HG03354 (cell line): ENCODE data around the gene SHISA4.
"Not testable (repeated sequence)": the region's sequence is repeated elsewhere in the genome, so short reads cannot be mapped to it uniquely, and the experiment has no call there.

Experiments
- ATAC-seq: cut with Tn5 transposase; IDR thresholded peaks from one replicate; pipeline ENCODE4 v1.9.1; 2021; ENCODE audit warnings: mild to moderate bottlenecking; ENCODE audit not compliant: unreplicated experiment, poor library complexity, severe bottlenecking

Gene SHISA4

GRCh38 chr1:201918343-201918742 lies 29.6 kb downstream of the SHISA4 start:
- no peak for ATAC-seq

DNA sequence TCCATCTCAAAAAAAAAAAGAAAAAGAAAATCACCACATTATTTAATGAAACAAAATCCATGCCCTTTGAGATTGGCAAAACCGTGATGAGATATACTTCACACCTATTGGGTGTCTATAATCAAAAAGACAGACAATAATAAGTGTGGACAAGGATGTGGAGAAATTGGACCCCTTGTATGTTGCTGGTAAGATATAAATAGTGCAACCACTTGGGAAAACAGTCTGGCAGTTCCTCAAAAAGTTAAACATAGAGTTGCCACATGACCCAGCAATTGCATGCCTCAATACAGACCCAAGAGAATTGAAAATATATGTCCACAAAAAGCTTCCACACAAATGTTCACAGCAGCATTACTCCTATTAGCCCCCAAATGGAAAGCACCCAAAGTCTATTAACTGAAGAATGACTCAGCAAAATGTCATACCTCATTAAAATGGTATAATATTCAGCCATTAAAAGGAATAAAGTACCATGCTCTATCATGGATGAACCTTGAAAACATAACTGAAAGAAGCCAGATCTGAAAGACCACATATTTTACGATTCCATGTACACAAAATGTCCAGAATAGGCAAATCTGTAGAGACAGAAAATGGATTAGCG lies 33.4 kb downstream of the SHISA4 start:
- no peak for ATAC-seq

- ATAC-seq, result no peak
These were observed 36.5 kb downstream of the SHISA4 start for GRCh38 chr1:201925301-201925567.

GRCh38 chr1:201925981-201926645 lies 37.4 kb downstream of the SHISA4 start:
- ATAC-seq, result no peak

DNA sequence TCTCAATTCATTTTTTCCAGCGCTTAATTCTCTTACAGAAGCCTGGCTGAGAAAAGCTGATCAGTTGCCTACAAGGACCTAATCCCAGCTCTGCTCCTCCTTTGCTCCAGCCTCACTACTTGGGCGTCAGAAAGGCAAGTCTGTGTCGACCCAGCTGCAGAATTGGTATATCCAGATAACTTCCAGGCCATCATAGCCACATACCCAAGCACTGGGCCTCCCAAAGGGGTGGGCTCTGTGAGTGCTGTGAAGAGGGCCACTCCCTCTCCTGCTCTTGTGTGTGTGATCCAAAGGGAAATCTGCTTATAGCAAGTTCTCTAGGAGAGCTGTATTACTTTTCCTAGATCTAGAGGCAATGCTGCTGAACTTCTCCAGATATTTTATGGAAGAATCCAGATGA lies 39.6 kb downstream of the SHISA4 start:
- no peak for ATAC-seq

GRCh38 chr1:201930137-201930536 lies 41.4 kb downstream of the SHISA4 start:
- ATAC-seq, result no peak

DNA sequence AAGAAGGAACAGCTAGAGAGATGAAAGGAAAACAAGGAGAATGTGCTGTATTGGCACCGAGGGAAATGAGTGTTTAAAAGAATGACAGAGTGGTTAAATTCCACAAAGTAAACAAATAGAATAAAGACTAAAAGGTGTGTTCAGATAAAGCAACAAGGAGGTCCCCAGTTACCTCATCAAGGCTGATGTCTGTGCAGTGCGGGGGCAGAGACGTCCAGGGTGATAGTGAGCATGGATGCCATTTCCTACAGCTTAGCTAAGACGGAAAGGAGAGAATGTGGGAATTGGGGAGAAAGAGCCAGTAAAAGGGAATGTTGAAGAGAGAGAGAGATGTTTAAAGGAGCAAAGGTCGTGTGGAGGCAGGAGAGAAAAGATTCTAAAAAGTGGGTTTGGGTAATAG lies 42.1 kb downstream of the SHISA4 start:
- ATAC-seq, result no peak

DNA sequence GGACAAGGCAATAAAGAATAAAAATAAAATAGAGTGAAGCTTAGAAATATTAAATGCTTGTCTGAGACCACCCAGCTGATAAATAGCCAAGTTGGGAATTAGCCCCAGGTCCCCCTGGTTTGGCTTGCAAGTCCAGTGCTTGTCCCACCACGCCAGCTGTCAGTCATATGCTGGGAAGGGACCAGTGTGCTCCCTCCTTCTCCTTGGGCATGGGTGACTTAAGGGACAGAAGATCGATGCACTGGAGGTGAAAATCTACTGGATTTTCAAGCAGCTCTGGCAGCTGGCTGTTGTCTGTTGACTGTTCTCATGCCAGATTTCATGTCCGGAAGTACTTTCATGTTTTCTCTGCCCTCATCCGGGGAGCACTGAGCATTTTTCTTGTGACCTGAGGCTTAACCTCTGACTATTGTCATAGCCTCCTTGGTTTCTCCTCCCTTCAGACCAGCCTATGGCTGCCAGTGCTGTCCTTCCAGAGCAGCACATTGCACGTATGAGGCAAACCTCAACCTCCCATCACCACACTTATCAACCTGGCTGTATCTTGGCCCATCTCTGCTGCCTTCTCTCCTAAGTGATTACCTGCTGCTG lies 45.2 kb downstream of the SHISA4 start:
- no peak for ATAC-seq

GRCh38 chr1:201937624-201938213 lies 49.0 kb downstream of the SHISA4 start:
- ATAC-seq, result no peak

DNA sequence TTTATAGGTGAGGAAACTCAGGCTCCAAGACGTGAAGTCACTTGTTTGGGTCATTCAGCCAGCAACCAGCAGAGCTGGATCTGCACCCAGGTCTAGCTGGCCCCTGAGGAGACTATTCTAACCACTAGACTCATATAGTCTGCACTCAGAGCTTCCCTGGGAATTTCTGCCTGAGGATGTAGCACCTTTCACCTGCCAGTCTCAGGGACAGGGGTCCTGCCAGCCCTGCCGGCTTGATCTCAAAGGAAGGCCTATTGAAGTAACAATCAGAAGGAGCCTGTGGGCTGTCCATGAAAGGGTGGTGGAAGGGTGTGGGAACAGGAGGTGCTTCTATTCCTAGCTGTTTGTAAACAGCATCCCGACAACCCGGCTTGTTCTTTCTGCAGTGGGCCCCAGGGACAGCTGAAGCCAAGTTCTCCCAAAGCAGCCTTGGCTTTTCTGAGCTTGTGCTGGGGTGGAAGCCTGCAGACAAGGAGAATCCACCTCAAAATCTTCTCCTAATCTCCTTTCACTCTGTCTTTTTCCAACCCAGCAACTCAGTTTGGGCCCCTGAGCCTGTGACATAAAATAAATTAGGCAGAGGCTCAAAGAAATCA lies 49.8 kb downstream of the SHISA4 start:
- ATAC-seq, result no peak

GRCh38 chr1:201939148-201939547 lies 50.5 kb downstream of the SHISA4 start:
- no peak for ATAC-seq

DNA sequence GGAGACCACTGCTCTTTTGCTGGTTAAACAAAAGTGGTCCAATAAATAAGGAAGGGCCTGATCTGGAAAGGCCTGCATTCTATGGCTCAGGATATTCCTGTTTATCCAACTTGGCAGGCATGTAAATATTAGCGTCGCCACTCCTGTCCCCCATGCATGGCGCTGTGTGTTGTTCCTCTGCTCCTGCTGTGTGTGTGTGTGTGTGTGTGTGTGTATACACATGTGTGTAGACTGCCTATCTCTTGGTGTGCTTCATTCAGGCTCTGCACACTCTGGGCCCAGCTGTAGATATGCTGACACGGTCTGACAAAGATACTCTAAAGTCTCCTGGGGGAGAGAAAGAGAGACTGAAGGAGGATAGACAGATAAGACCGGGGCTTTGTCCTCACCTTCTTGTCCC lies 50.9 kb downstream of the SHISA4 start:
- ATAC-seq, result no peak

GRCh38 chr1:201940316-201940715 lies 51.6 kb downstream of the SHISA4 start:
- not testable (repeated sequence) for ATAC-seq

GRCh38 chr1:201941420-201942128 lies 52.9 kb downstream of the SHISA4 start:
- no peak for ATAC-seq

- no peak for ATAC-seq
These were observed 53.4 kb downstream of the SHISA4 start for GRCh38 chr1:201942129-201942495.
